ENCODE data around the gene PPFIBP1. TPM values are rescaled to one million over a fixed set of nuclear protein-coding genes. Genes with fewer than 3 reads are reported as not detected.
A peak's percentile ranks its signal among the peaks of the same experiment; 100 is the strongest.

PPFIBP1 gene
- total and polyA plus RNA-seq, 2 of the 8 experiments (the other 6 are each of a cell fraction or from before 2014, with no cell fraction given), result 7.7 to 31.3 TPM

- Histone ChIP-seq H3K23ac (ENCODE audit: insufficient read length) (no peak overlapping the region), H3K4me3 (ENCODE audit: extremely low read depth in 1 of 4, insufficient read depth in 2 of 4, low read depth in 3 of 4, low read length in 4 of 4) (no peak overlapping the region), H2BK5ac (ENCODE audit: low read depth, low read length) (no peak overlapping the region), H3K36me3 (ENCODE audit: control insufficient read depth in 2 of 4, insufficient read depth in 4 of 4, low read length in 3 of 4) (no peaks in the 10 kb centered on the region), H3K23me2 (ENCODE audit: low read depth, low read length) (no peaks in the 10 kb centered on the region), H3K56ac (replicated peaks; ENCODE audit: insufficient read length, low read depth, low read length) (no peak overlapping the region), H3K18ac (ENCODE audit: extremely low read depth, low read length) (no peak overlapping the region), H3K27me3 (replicated peaks in 1 of 4; ENCODE audit: control insufficient read depth in 3 of 4, extremely low read depth in 1 of 4, insufficient read depth in 3 of 4, low read length in 3 of 4) (no peaks in the 10 kb centered on the region), H4K8ac (ENCODE audit: extremely low read depth, insufficient read depth, low read length) (0 out of 2 replicates have a peak overlapping the region, but pooled peaks have one; percentile 47), H2BK12ac (ENCODE audit: low read depth, low read length) (no peak overlapping the region), H2AFZ (ENCODE audit: low read length) (no peak overlapping the region), H3K79me1 (ENCODE audit: low read depth, low read length) (peaks cover 2% of the 10 kb centered on the region), H3K27ac (ENCODE audit: low read depth, low read length) (no peak overlapping the region), H4K5ac (ENCODE audit: insufficient read length, low read depth, low read length) (no peak overlapping the region), H3K14ac (ENCODE audit: insufficient read length) (no peak overlapping the region), H2AK5ac (ENCODE audit: low read depth, low read length) (no peak overlapping the region), H2BK20ac (ENCODE audit: low read length) (no peak overlapping the region), H4K91ac (replicated peaks; ENCODE audit: insufficient read length, low read length) (no peak overlapping the region), H3K9ac (replicated peaks in 1 of 4; ENCODE audit: extremely low read depth in 1 of 4, low read depth in 3 of 4, low read length in 3 of 4) (no peak overlapping the region), H3K9me3 (ENCODE audit: insufficient read depth in 2 of 2, low read depth in 1 of 2, low read length in 1 of 2) (no peaks in the 10 kb centered on the region), H3K4me1 (replicated peaks in 1 of 4; ENCODE audit: control insufficient read depth in 3 of 4, insufficient read depth in 4 of 4, low read length in 3 of 4) (peaks cover 0 to 7% (median 3%) of the 10 kb centered on the region in 4 experiments; a peak in 2 of 7 replicates), H2BK15ac (ENCODE audit: low read length) (no peak overlapping the region), H3K79me2 (ENCODE audit: control insufficient read depth in 1 of 2, insufficient read depth in 2 of 2, low read length in 2 of 2) (peaks cover 0 to under 1% of the 10 kb centered on the region in 2 experiments; a peak in 1 of 4 replicates), H3K4ac (replicated peaks; ENCODE audit: insufficient read length, low read depth, low read length) (no peak overlapping the region), H4K20me1 (replicated peaks in 1 of 2; ENCODE audit: control insufficient read depth in 1 of 2, insufficient read depth in 2 of 2, low read length in 2 of 2) (peaks cover 0 to 6% of the 10 kb centered on the region in 2 experiments), H2BK120ac (replicated peaks; ENCODE audit: low read depth, low read length) (no peak overlapping the region), H3K4me2 (ENCODE audit: insufficient read depth in 1 of 2, low read depth in 2 of 2, low read length in 2 of 2) (no peak overlapping the region)
- TF ChIP-seq POLR2A (IDR thresholded peaks at IDR 0.05; ENCODE audit: control extremely low read depth in 1 of 2, low read depth in 2 of 2, low read length in 2 of 2) (no peak), BCL11A (IDR thresholded peaks at IDR 0.05; ENCODE audit: low read depth in 2 of 2, low read length in 2 of 2) (no peak), SUZ12 (IDR thresholded peaks at IDR 0.05; ENCODE audit: low read length) (no peak), RNF2 (IDR thresholded peaks at IDR 0.05; ENCODE audit: borderline replicate concordance, low read depth, low read length, missing control alignments, poor library complexity, severe bottlenecking) (no peak)
- DNase-seq (ENCODE audit: low read depth in 1 of 2, low spot score in 2 of 2) (no peak), FAIRE-seq (no peak)
- CTCF ChIA-PET (ENCODE audit: partially characterized antibody), result interaction anchor here (0.9 kb wide), 1 partner anchor 218 kb away, joined by 4 read pairs; no protein-coding TSS in a partner anchor
- POLR2A ChIA-PET (ENCODE audit: partially characterized antibody), result no interaction called here
- 82% methylated on average over 7 of the region's 8 CpGs; no CpG with 5 or more reads in 1 of the 2 experiments for WGBS, 2 experiments (ENCODE audit: extremely low coverage in 1 of 2, insufficient coverage in 1 of 2, insufficient read length in 1 of 2, insufficient replicate concordance in 2 of 2, low coverage in 1 of 2, low lambda C conversion rate in 2 of 2, missing lambda C conversion rate in 1 of 2)
Measured at GRCh38 chr12:27549236-27549800, 25.3 kb downstream of the PPFIBP1 start.

All from H1 (cell line).